HuH-7.5 (cell line): ENCODE data around the gene FAM167B.

Source experiments
- DNase-seq: peaks from one replicate; pipeline ENCODE4 v3.0.0; 2011; ENCODE audit warnings: low spot score

The FAM167B gene

GRCh38 chr1:32223683-32224082 is 23.3 kb upstream of the FAM167B start:
- DNase-seq: no peak

GRCh38 chr1:32224285-32224684 is 22.7 kb upstream of the FAM167B start:
- DNase-seq: no peak

GRCh38 chr1:32228771-32229170 is 18.3 kb upstream of the FAM167B start:
- DNase-seq: no peak

- DNase-seq: no peak
These were observed 15.1 kb upstream of the FAM167B start for GRCh38 chr1:32231843-32232432.

- no peak for DNase-seq
These were observed 14.3 kb upstream of the FAM167B start for GRCh38 chr1:32232558-32233304.

GRCh38 chr1:32234792-32235191 is 12.2 kb upstream of the FAM167B start:
- no peak for DNase-seq

GRCh38 chr1:32239337-32239736 is 7.7 kb upstream of the FAM167B start:
- no peak for DNase-seq

GRCh38 chr1:32239790-32240139 is 7.3 kb upstream of the FAM167B start:
- no peak for DNase-seq

- peak; percentile 62 for DNase-seq
These were observed 6.7 kb upstream of the FAM167B start for GRCh38 chr1:32240140-32240951.

- peak; percentile 48 for DNase-seq
These were observed 5.8 kb upstream of the FAM167B start for GRCh38 chr1:32241001-32241763.

- DNase-seq: peak; percentile 36
These were observed 4.6 kb upstream of the FAM167B start for GRCh38 chr1:32242341-32242851.

GRCh38 chr1:32247452-32247851 is 430 bp downstream of the FAM167B start:
- no peak for DNase-seq

- DNase-seq: peak; percentile 82
These were observed 1.2 kb downstream of the FAM167B start for GRCh38 chr1:32247983-32248889.

- DNase-seq: peak; percentile 70
These were observed 3.0 kb downstream of the FAM167B start for GRCh38 chr1:32249831-32250525.

- DNase-seq: no peak
These were observed 4.1 kb downstream of the FAM167B start, which contains the start of gene LCK for GRCh38 chr1:32250893-32251716. Gene LCK, plus strand, starts transcription at chr1:32251265. Its CDS starts 23,065 bp downstream, at chr1:32274330.

- DNase-seq: peak; percentile 56
These were observed 8.3 kb downstream of the FAM167B start for GRCh38 chr1:32255072-32256071.

GRCh38 chr1:32256473-32257226 is 9.6 kb downstream of the FAM167B start:
- DNase-seq: no peak

- DNase-seq: no peak
These were observed 10.1 kb downstream of the FAM167B start for GRCh38 chr1:32257227-32257508.
